GM15510 (cell line): ENCODE data around the gene LRRC36.

Experiments used
- POLR2A ChIP-seq: IDR thresholded peaks from 3 replicates; pipeline ENCODE4 v1.6.1; 2011; ENCODE audit warnings: borderline replicate concordance; ENCODE audit not compliant: insufficient read length; ENCODE audit errors: extremely low read depth

Gene LRRC36

DNA sequence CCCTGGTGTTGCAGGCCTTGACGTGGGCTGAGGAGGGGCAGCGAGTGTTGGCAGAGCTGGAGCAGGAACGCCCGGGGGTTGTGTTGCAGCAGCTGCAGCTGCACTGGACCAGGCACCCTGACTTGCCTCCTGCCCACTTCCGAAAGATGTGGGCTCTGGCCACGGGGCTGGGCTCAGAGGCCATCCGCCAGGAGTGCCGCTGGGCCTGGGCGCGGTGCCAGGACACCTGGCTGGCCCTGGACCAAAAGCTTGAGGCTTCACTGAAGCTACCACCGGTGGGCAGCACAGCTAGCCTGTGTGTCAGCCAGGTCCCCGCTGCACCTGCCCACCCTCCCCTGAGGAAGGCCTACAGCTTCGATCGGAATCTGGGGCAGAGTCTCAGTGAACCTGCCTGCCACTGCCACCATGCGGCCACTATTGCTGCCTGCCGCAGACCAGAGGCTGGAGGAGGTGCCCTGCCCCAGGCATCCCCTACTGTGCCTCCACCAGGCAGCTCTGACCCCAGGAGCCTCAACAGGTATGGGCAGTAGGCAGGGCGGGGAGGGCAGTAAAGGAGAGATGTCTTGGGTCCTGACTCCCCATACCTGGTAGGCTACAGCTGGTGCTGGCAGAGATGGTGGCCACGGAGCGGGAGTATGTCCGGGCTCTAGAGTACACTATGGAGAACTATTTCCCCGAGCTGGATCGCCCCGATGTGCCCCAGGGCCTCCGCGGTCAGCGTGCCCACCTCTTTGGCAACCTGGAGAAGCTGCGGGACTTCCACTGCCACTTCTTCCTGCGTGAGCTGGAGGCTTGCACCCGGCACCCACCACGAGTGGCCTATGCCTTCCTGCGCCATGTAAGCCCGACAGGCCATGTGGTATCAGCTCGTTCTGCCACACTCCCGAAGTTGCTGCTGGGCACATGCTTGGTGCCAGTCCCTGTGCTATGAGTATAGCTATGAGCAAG is 41.6 kb upstream of the LRRC36 start:
- TF ChIP-seq POLR2A: no peak

- no peak for TF ChIP-seq POLR2A
These were observed 40.0 kb upstream of the LRRC36 start for GRCh38 chr16:67286441-67287235.

GRCh38 chr16:67287960-67288359 is 38.7 kb upstream of the LRRC36 start:
- no peak for TF ChIP-seq POLR2A

DNA sequence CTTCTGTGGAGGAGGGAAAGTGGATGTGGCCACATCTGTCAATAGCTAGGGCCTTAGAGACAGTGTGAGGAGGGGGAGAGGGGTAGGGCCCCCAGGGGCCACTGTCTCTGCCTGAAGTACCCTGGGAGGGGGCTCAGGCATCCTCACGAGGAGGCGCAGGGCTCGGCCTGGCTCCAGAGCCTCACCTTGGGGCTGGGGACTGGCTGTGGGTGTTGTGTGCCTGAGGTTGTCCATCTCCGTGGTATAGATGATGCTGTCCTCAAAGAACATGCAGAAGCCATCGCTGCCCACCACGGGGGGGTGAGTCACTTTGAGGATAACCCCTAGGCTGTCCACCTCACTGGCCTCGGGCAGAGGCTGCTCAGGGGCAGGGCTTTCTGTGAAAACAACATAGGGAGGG is 35.2 kb upstream of the LRRC36 start:
- TF ChIP-seq POLR2A: no peak

GRCh38 chr16:67294171-67294757 is 32.4 kb upstream of the LRRC36 start:
- no peak for TF ChIP-seq POLR2A

- no peak for TF ChIP-seq POLR2A
These were observed 31.7 kb upstream of the LRRC36 start for GRCh38 chr16:67294938-67295361.

- TF ChIP-seq POLR2A: no peak
These were observed 30.2 kb upstream of the LRRC36 start for GRCh38 chr16:67296420-67296819.

- TF ChIP-seq POLR2A: no peak
These were observed 28.3 kb upstream of the LRRC36 start for GRCh38 chr16:67298277-67298676.

- TF ChIP-seq POLR2A: no peak
These were observed 27.3 kb upstream of the LRRC36 start for GRCh38 chr16:67299269-67299668.

DNA sequence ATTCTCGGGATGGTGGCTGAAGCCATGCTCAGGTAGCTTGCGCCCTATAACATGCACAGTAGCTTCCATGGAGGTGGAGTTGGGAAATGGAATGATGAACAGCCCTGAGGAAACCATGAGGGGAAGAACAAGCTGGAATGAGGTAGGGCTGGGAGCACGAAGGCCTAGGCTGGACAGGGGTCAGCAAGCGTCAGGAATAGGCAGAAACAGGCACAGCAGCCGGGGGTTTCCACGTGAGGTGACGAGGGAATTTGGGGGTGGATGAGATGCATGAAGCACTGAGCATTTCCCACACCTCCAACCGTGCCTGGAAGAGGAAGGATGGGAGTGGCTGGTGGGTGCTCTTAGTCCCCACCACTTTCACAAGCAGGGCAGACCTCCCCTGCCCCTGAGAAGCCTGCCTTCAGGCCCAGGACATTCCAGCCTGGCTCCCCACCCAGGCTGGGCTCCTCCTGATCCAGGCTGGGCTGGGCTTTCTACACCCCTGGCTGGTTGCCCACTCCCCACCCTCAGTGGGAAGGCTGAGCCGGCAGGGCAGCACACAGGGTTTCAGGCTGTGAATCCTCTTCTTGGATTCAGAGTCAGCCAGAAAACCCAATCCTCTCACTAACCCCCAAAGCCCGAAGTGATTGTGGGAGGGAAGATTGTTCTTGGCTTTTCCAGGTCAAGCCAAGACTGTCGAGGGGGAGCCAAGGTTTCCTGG is 25.4 kb upstream of the LRRC36 start:
- TF ChIP-seq POLR2A: no peak

GRCh38 chr16:67302076-67302475 is 24.5 kb upstream of the LRRC36 start:
- no peak for TF ChIP-seq POLR2A

GRCh38 chr16:67302970-67303369 is 23.6 kb upstream of the LRRC36 start:
- no peak for TF ChIP-seq POLR2A

DNA sequence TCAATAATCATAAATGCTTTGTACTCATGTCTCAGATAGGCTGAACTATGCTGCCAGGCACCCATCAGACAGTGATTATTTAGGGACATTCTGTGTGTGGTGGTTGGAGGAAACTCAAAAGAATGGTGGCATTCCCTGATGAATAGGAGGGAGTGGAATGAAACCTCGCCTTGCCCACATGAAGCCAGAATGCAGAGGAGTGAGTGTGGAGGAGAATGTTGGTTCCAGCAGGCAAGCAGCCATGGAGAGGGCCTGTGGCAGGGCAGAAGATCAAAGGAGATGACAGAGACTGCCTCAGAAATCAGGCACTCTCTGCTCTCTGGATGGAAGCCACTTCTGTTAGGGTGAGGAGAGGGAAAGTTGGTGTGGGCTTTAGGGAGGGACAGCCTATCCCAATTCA is 22.6 kb upstream of the LRRC36 start:
- no peak for TF ChIP-seq POLR2A

GRCh38 chr16:67305216-67306071 is 21.2 kb upstream of the LRRC36 start:
- no peak for TF ChIP-seq POLR2A
